ENCODE results near the gene ZNF688. TPM values are rescaled to one million over a fixed set of nuclear protein-coding genes. Genes with fewer than 3 reads are reported as not detected.

The ZNF688 gene
- total and polyA plus RNA-seq, 9 of the 15 experiments (the other 6 are each of a cell fraction or from before 2014, with no cell fraction given) = 0.48 to 12.9 (median 4.5) TPM

DNA sequence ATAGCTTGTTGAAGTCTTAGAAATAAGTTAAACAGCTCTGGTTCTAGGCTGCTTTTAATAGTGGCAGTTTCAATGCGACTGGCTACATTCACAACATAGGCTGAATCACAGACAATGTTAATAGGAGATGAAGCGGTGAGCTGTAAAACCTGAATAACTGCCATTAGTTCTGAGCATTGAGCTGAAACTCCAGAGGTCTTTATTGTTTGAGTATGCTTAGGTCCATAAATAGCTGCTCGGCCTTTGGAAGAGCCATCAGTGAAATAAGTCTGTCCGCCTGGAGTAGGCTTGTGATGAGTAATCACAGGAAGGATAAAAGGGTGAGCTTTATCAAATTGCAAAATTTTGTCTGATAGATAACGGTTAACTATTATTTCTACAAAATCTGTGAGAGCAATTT is 48.1 kb upstream of the ZNF688 start:
- Histone ChIP-seq H3K4me2 (ENCODE audit: insufficient read depth, low read length) (no peak overlapping the region), H3K79me2 (ENCODE audit: control insufficient read depth, insufficient read depth, low read length) (no peaks in the 10 kb centered on the region), H3K4me1 (replicated peaks in 1 of 2; ENCODE audit: control insufficient read depth in 2 of 2, insufficient read depth in 2 of 2, low read length in 2 of 2) (peaks cover 9% of the 10 kb centered on the region in 2 experiments; a peak in 4 of 5 replicates), H3K9me3 (replicated peaks; ENCODE audit: control insufficient read depth, insufficient read depth, low read depth, low read length) (peaks cover 18% of the 10 kb centered on the region), H3K27ac (ENCODE audit: extremely low read depth, low read depth, low read length) (no peak overlapping the region), H3K9me1 (ENCODE audit: control insufficient read depth, insufficient read depth, low read length) (no peaks in the 10 kb centered on the region), H3K4me3 (no peak overlapping the region), H3K9ac (ENCODE audit: insufficient read depth in 1 of 2, low read depth in 2 of 2, low read length in 2 of 2) (no peak overlapping the region), H4K20me1 (replicated peaks; ENCODE audit: control insufficient read depth, insufficient read depth, low read length) (no peaks in the 10 kb centered on the region), H3K27me3 (ENCODE audit: control insufficient read depth in 2 of 2, insufficient read depth in 2 of 2, low read length in 2 of 2) (no peaks in the 10 kb centered on the region), H3K36me3 (ENCODE audit: control insufficient read depth, insufficient read depth, low read length) (no peaks in the 10 kb centered on the region), H2AFZ (ENCODE audit: low read depth, low read length) (no peak overlapping the region)
- DNase-seq (ENCODE audit: extremely low read depth in 1 of 4, low spot score in 3 of 4) = no peak
- POLR2A ChIA-PET = interaction anchor here (0.6 to 0.7 kb wide), 3 partner anchors 74 to 558 kb away, joined by 3 read pairs; no protein-coding TSS in a partner anchor
- no peak for FAIRE-seq
- no TSS peak for BruUV-seq (replicated peaks)
- ATAC-seq = no peak
- WGBS (ENCODE audit: insufficient coverage, low coverage, missing lambda C conversion rate) = 57% methylated on average over 5 of the region's 5 CpGs
- in situ Hi-C loops (cut with MboI) (loop anchor here (10.0 kb wide), 1 partner anchor 185 kb away; the partner anchor contains the start of gene DCTPP1), intact Hi-C loops (cut with micrococcal nuclease) (no loop called here)
- CTCF ChIA-PET (ENCODE audit: low intra/inter-chr PET ratio) = no interaction called here
- TF ChIP-seq ZNF449 (CRISPR knock-in tag; IDR thresholded peaks at IDR 0.05) (no peak), L3MBTL2 (IDR thresholded peaks at IDR 0.05) (no peak), SIX5 (IDR thresholded peaks at IDR 0.05; ENCODE audit: borderline replicate concordance in 1 of 2, insufficient read depth in 1 of 2, low read depth in 1 of 2, low read length in 2 of 2) (no peak), E2F8 (IDR thresholded peaks at IDR 0.05; ENCODE audit: low read depth, partially characterized antibody) (no peak), RBM17 (IDR thresholded peaks at IDR 0.05; ENCODE audit: borderline replicate concordance, low read depth, low read length) (no peak), IRF2 (CRISPR knock-in tag; IDR thresholded peaks at IDR 0.05) (no peak), TAF9B (IDR thresholded peaks at IDR 0.05; ENCODE audit: partially characterized antibody) (no peak), UBTF (IDR thresholded peaks at IDR 0.05; ENCODE audit: borderline replicate concordance in 1 of 2, low read depth in 2 of 2, low read length in 2 of 2) (no peak), MEF2D (tag; conservative IDR thresholded peaks at IDR 0.05; ENCODE audit: low read depth) (no peak), RB1 (IDR thresholded peaks at IDR 0.05; ENCODE audit: low read depth) (no peak), STAT5A (IDR thresholded peaks at IDR 0.05; ENCODE audit: borderline replicate concordance, low read length) (no peak), EHMT2 (IDR thresholded peaks at IDR 0.05) (no peak)
- TF ChIP-seq, protein P1, sequence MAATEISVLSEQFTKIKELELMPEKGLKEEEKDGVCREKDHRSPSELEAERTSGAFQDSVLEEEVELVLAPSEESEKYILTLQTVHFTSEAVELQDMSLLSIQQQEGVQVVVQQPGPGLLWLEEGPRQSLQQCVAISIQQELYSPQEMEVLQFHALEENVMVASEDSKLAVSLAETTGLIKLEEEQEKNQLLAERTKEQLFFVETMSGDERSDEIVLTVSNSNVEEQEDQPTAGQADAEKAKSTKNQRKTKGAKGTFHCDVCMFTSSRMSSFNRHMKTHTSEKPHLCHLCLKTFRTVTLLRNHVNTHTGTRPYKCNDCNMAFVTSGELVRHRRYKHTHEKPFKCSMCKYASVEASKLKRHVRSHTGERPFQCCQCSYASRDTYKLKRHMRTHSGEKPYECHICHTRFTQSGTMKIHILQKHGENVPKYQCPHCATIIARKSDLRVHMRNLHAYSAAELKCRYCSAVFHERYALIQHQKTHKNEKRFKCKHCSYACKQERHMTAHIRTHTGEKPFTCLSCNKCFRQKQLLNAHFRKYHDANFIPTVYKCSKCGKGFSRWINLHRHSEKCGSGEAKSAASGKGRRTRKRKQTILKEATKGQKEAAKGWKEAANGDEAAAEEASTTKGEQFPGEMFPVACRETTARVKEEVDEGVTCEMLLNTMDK (IDR thresholded peaks at IDR 0.05; ENCODE audit: borderline replicate concordance, insufficient read depth, low read depth, low read length, poor library complexity, severe bottlenecking) = no peak
